HepG2 (cell line): ENCODE measurements around the gene SYVN1. TPM values are rescaled to one million over a fixed set of nuclear protein-coding genes. Genes with fewer than 3 reads are reported as not detected.

Experiments
- ASH2L ChIP-seq: fragments of 300-600, 200-600 bp; sonication (generic); IDR thresholded peaks from 2 replicates; pipeline ENCODE4 v1.7.0; 2017; ENCODE audit warnings: low read depth, mild to moderate bottlenecking, moderate library complexity, mixed read lengths, low read length; ENCODE audit not compliant: insufficient read length
- CHCHD3 ChIP-seq: sonication (generic); formaldehyde crosslinking; IDR thresholded peaks from 2 replicates; pipeline ENCODE4 v1.8.0; 2022; ENCODE audit warnings: mild to moderate bottlenecking, missing genetic modification reagents, moderate library complexity
- GFI1 ChIP-seq: sonication (generic); formaldehyde crosslinking; IDR thresholded peaks from 2 replicates; pipeline ENCODE4 v1.5.0; 2020; ENCODE audit warnings: missing genetic modification reagents, mild to moderate bottlenecking, borderline replicate concordance
- KDM2A ChIP-seq: sonication (generic); formaldehyde crosslinking; IDR thresholded peaks from 2 replicates; pipeline ENCODE4 v1.4.0; 2020; ENCODE audit warnings: low read depth, missing genetic modification reagents, borderline replicate concordance
- KLF15 ChIP-seq: sonication (generic); formaldehyde crosslinking; IDR thresholded peaks from 2 replicates; pipeline ENCODE4 v1.8.1; 2023; ENCODE audit warnings: borderline replicate concordance, mild to moderate bottlenecking, inconsistent platforms, missing genetic modification reagents, mixed read lengths
- MAFG ChIP-seq: sonication (generic); formaldehyde crosslinking; IDR thresholded peaks from 2 replicates; pipeline ENCODE4 v1.5.1; 2020; ENCODE audit warnings: mild to moderate bottlenecking, missing genetic modification reagents
- NCOR1 ChIP-seq: fragments of 200-600 bp; sonication (generic); IDR thresholded peaks from 2 replicates; pipeline ENCODE4 v1.7.0; 2017; ENCODE audit warnings: antibody characterized with exemption, low read length, borderline replicate concordance
- PATZ1 ChIP-seq: sonication (generic); formaldehyde crosslinking; IDR thresholded peaks from 2 replicates; pipeline ENCODE4 v1.4.0; 2020; ENCODE audit warnings: missing genetic modification reagents
- PBX2 ChIP-seq: IDR thresholded peaks from 2 replicates; pipeline ENCODE4 v1.6.1; 2016; ENCODE audit warnings: control low read depth
- SNRNP70 ChIP-seq: fragments of 200-400 bp; formaldehyde crosslinking; IDR thresholded peaks from 2 replicates; pipeline ENCODE4 v1.6.1; 2017; ENCODE audit warnings: mild to moderate bottlenecking, low read depth, low read length, moderate library complexity
- SOX6 ChIP-seq, 2 experiments: fragments of 450-650 bp in 1 of 2; sonication (generic) in 1 of 2; formaldehyde crosslinking in 1 of 2; IDR thresholded peaks; 2 replicates each; pipeline versions ENCODE4 v1.4.0 to v1.6.1; 2017 to 2020; ENCODE audit warnings: antibody characterized with exemption in 1 of 2, mild to moderate bottlenecking in 1 of 2, missing genetic modification reagents in 1 of 2
- TCF7 ChIP-seq: sonication (generic); IDR thresholded peaks from 2 replicates; pipeline ENCODE4 v1.6.1; 2016; ENCODE audit warnings: antibody characterized with exemption, low read depth
- THAP8 ChIP-seq: sonication (generic); formaldehyde crosslinking; IDR thresholded peaks from 2 replicates; pipeline ENCODE4 v1.5.1; 2020; ENCODE audit warnings: missing genetic modification reagents, mild to moderate bottlenecking, borderline replicate concordance
- TOE1 ChIP-seq: sonication (generic); formaldehyde crosslinking; IDR thresholded peaks from 2 replicates; pipeline ENCODE4 v1.4.0; 2020; ENCODE audit warnings: mild to moderate bottlenecking, missing genetic modification reagents
- UBTF ChIP-seq: sonication (generic); formaldehyde crosslinking; IDR thresholded peaks from 2 replicates; pipeline ENCODE4 v1.4.0; 2020; ENCODE audit warnings: mild to moderate bottlenecking, missing genetic modification reagents
- ZBTB10 ChIP-seq: sonication (generic); formaldehyde crosslinking; IDR thresholded peaks from 2 replicates; pipeline ENCODE4 v1.4.0; 2020; ENCODE audit warnings: missing genetic modification reagents, borderline replicate concordance
- ZNF530 ChIP-seq: sonication (generic); formaldehyde crosslinking; IDR thresholded peaks from 2 replicates; pipeline ENCODE4 v1.5.0; 2020; ENCODE audit warnings: low read depth, mild to moderate bottlenecking, missing genetic modification reagents
- ZNF7 ChIP-seq: IDR thresholded peaks from 2 replicates; pipeline ENCODE4 v1.6.1; 2016; ENCODE audit warnings: missing biosample characterization, missing genetic modification reagents
- polyA plus RNA-seq, 8 experiments: library from polyadenylated mRNA; depleted of rRNA in 3 of 8; stranded (reverse) in 7 of 8; unstranded in 1 of 8; fragments of >200 nt; fragmentation: Illumina TruSeq in 4 of 8; extraction: Trizol in 4 of 8; gene quantifications; 2 replicates each; pipeline versions ENCODE4 v1.2.1 to v1.2.3, GENCODE V29; 2011 to 2016; ENCODE audit warnings: low read depth in 4 of 8, missing spikeins in 1 of 8, mixed read lengths in 1 of 8; ENCODE audit not compliant: insufficient read depth in 1 of 8
- total RNA-seq, 5 experiments: library from RNA; depleted of rRNA; stranded (reverse); fragments of >200 nt; fragmentation: Illumina TruSeq; extraction: Trizol; gene quantifications; 2 replicates each; pipeline ENCODE4 v1.2.3, GENCODE V29; 2016; ENCODE audit warnings: low read depth in 1 of 5

SYVN1 gene
- total and polyA plus RNA-seq, 2 of the 13 experiments (the other 11 are each of a cell fraction or from before 2014, with no cell fraction given), result 10.3 to 22.5 TPM

GRCh38 chr11:65134240-65134951, at the start of gene SYVN1 (continued):
- TF ChIP-seq ZBTB10 (CRISPR knock-in tag) (no peak), ZNF530 (CRISPR knock-in tag) (no peak), MAFG (CRISPR knock-in tag) (no peak), CHCHD3 (CRISPR knock-in tag) (peak; percentile 43; the same call in 1 of the 2 replicates), ASH2L (peak; percentile 88), ZNF7 (no peak), NCOR1 (peak; percentile 48; the same call in 1 of the 2 replicates), PBX2 (CRISPR knock-in tag) (peak; percentile 18; the same call in 1 of the 2 replicates), SNRNP70 (no peak), PATZ1 (CRISPR knock-in tag) (peak; percentile 88), GFI1 (CRISPR knock-in tag) (0 out of 2 replicates have a peak, but pooled peaks have one; percentile 34), THAP8 (CRISPR knock-in tag) (no peak), UBTF (peak; percentile 40), SOX6 (IDR thresholded peaks at IDR 0.05) (no peak), SOX6 (CRISPR knock-in tag; IDR thresholded peaks at IDR 0.05) (no peak), KLF15 (no peak), TOE1 (CRISPR knock-in tag) (no peak), TCF7 (no peak), KDM2A (CRISPR knock-in tag) (peak; percentile 85)
